Measurements from ENCODE around the gene LHB. TPM values are rescaled to one million over a fixed set of nuclear protein-coding genes. Genes with fewer than 3 reads are reported as not detected.
A peak's percentile ranks its signal among the peaks of the same experiment; 100 is the strongest.

LHB gene
- total RNA-seq, 1 donor = not detected

- H3K4me3 ChIP-seq (ENCODE audit: low read depth, low read length) = peak overlapping the region; percentile 99
- peak; percentile 87 for DNase-seq (ENCODE audit: low read depth)
- no peak for TF ChIP-seq CTCF (IDR thresholded peaks at IDR 0.05; ENCODE audit: insufficient read depth, low read length)
Observed at GRCh38 chr19:48967346-48968178, 49.3 kb downstream of the LHB start.

GRCh38 chr19:48966541-48967345, 50.1 kb downstream of the LHB start:
- DNase-seq (ENCODE audit: low read depth) = peak; percentile 22
- peak overlapping the region; percentile 99 for H3K4me3 ChIP-seq (ENCODE audit: low read depth, low read length)
- TF ChIP-seq CTCF (IDR thresholded peaks at IDR 0.05; ENCODE audit: insufficient read depth, low read length) = no peak

Small RNA genes within 50 kb of the gene (small RNA-seq; reads per million reads assigned to genes)
- not detected for gene MIR6798

Other genes with a start within 250 kb of the LHB start
- 9.6 and 30.4 TPM in 2 replicates for gene BCAT2, start 206.1 kb downstream of the LHB start, total RNA-seq (ENCODE audit: low replicate concordance)
- gene HSD17B14, start 180.6 kb downstream of the LHB start, total RNA-seq (ENCODE audit: low replicate concordance) = 3.6 and 25.5 TPM in 2 replicates
- 28.9 and 44.0 TPM in 2 replicates for gene PLEKHA4, start 148.5 kb downstream of the LHB start, total RNA-seq (ENCODE audit: low replicate concordance)
- gene PPP1R15A, start 144.7 kb downstream of the LHB start, total RNA-seq (ENCODE audit: low replicate concordance) = 45.8 and 53.6 TPM in 2 replicates
- gene TULP2, start 118.3 kb downstream of the LHB start, total RNA-seq (ENCODE audit: low replicate concordance) = 0.54 TPM in 1 of 2 replicates, not detected in the other
- gene NUCB1, start 116.8 kb downstream of the LHB start, total RNA-seq (ENCODE audit: low replicate concordance) = 267 and 932 TPM in 2 replicates
- gene DHDH, start 83.4 kb downstream of the LHB start, total RNA-seq (ENCODE audit: low replicate concordance) = not detected in 2 replicates
- gene BAX, start 62.2 kb downstream of the LHB start, total RNA-seq (ENCODE audit: low replicate concordance) = 15.5 and 45.8 TPM in 2 replicates
- gene FTL, start 51.8 kb downstream of the LHB start, total RNA-seq (ENCODE audit: low replicate concordance) = 5,494 and 8,302 TPM in 2 replicates
- 5.5 and 38.6 TPM in 2 replicates for gene GYS1, start 23.8 kb downstream of the LHB start, total RNA-seq (ENCODE audit: low replicate concordance)
- 16.3 and 119 TPM in 2 replicates for gene RUVBL2, start 23.2 kb downstream of the LHB start, total RNA-seq (ENCODE audit: low replicate concordance)
- gene CGB3, start 7.2 kb upstream of the LHB start, total RNA-seq (ENCODE audit: low replicate concordance) = not detected in 2 replicates
- not detected in 2 replicates for gene CGB2, start 14.8 kb upstream of the LHB start, total RNA-seq (ENCODE audit: low replicate concordance)
- not detected in 2 replicates for gene CGB1, start 19.8 kb upstream of the LHB start, total RNA-seq (ENCODE audit: low replicate concordance)
- gene CGB5, start 26.8 kb upstream of the LHB start, total RNA-seq (ENCODE audit: low replicate concordance) = not detected in 2 replicates
- gene CGB8, start 32.0 kb upstream of the LHB start, total RNA-seq (ENCODE audit: low replicate concordance) = not detected in 2 replicates
- gene CGB7, start 40.7 kb upstream of the LHB start, total RNA-seq (ENCODE audit: low replicate concordance) = 0.09 TPM in 1 of 2 replicates, not detected in the other
- gene NTF4, start 47.7 kb upstream of the LHB start, total RNA-seq (ENCODE audit: low replicate concordance) = not detected in 2 replicates
- not detected in 2 replicates for gene KCNA7, start 55.6 kb upstream of the LHB start, total RNA-seq (ENCODE audit: low replicate concordance)
- gene SNRNP70, start 68.4 kb upstream of the LHB start, total RNA-seq (ENCODE audit: low replicate concordance) = 111 and 129 TPM in 2 replicates
- gene LIN7B, start 97.3 kb upstream of the LHB start, total RNA-seq (ENCODE audit: low replicate concordance) = 2.2 and 3.7 TPM in 2 replicates
- 0.41 and 0.54 TPM in 2 replicates for gene C19orf73, start 102.1 kb upstream of the LHB start, total RNA-seq (ENCODE audit: low replicate concordance)
- 0.99 and 2.4 TPM in 2 replicates for gene PPFIA3, start 102.5 kb upstream of the LHB start, total RNA-seq (ENCODE audit: low replicate concordance)
- not detected in 2 replicates for gene HRC, start 138.3 kb upstream of the LHB start, total RNA-seq (ENCODE audit: low replicate concordance)
- gene TRPM4, start 140.7 kb upstream of the LHB start, total RNA-seq (ENCODE audit: low replicate concordance) = 14.0 and 15.0 TPM in 2 replicates